UCSD-AML1 (cell line): ENCODE data around the gene DLL3.

Source experiments
- DNase-seq: peaks from one replicate; lab custom pipeline; 2025; ENCODE audit not compliant: unreplicated experiment; lab: John Stamatoyannopoulos, UW

DLL3 gene

GRCh38 chr19:39481229-39481545, 17.6 kb upstream of the DLL3 start:
- no peak for DNase-seq

- DNase-seq: no peak
Measured at GRCh38 chr19:39481676-39482075, 17.1 kb upstream of the DLL3 start.

GRCh38 chr19:39483141-39483540, 15.6 kb upstream of the DLL3 start:
- no peak for DNase-seq

GRCh38 chr19:39489756-39490155, 9.0 kb upstream of the DLL3 start:
- no peak for DNase-seq

- DNase-seq: no peak
Measured at GRCh38 chr19:39492225-39492624, 6.5 kb upstream of the DLL3 start.

GRCh38 chr19:39492788-39493187, 6.0 kb upstream of the DLL3 start:
- DNase-seq: no peak

GRCh38 chr19:39494661-39495060, 4.1 kb upstream of the DLL3 start:
- DNase-seq: no peak

GRCh38 chr19:39496063-39496462, 2.7 kb upstream of the DLL3 start:
- no peak for DNase-seq

GRCh38 chr19:39497701-39497995, 1.1 kb upstream of the DLL3 start:
- no peak for DNase-seq

- DNase-seq: peak; percentile 61
Measured at GRCh38 chr19:39497996-39498797, 550 bp upstream of the DLL3 start.

GRCh38 chr19:39499932-39500331, 1.2 kb downstream of the DLL3 start:
- DNase-seq: no peak

GRCh38 chr19:39500543-39500942, 1.8 kb downstream of the DLL3 start:
- no peak for DNase-seq

GRCh38 chr19:39501340-39501739, 2.6 kb downstream of the DLL3 start:
- no peak for DNase-seq

GRCh38 chr19:39502640-39503417, 4.1 kb downstream of the DLL3 start:
- DNase-seq: peak; percentile 89

- no peak for DNase-seq
Measured at GRCh38 chr19:39506598-39506943, 7.8 kb downstream of the DLL3 start.

- peak; percentile 19 for DNase-seq
Measured at GRCh38 chr19:39506944-39507714, 8.4 kb downstream of the DLL3 start.

GRCh38 chr19:39507715-39508364, 9.1 kb downstream of the DLL3 start:
- DNase-seq: no peak

GRCh38 chr19:39508629-39509028, 9.9 kb downstream of the DLL3 start:
- DNase-seq: no peak

- DNase-seq: no peak
Measured at GRCh38 chr19:39509233-39509632, 10.5 kb downstream of the DLL3 start.

- no peak for DNase-seq
Measured at GRCh38 chr19:39512988-39513387, 14.2 kb downstream of the DLL3 start.

- DNase-seq: no peak
Measured at GRCh38 chr19:39514840-39515550, 16.2 kb downstream of the DLL3 start, which contains the start of gene SELENOV. TSS of gene SELENOV (plus strand) at chr19:39515139. CDS start at chr19:39515213, 74 bp downstream.
